HG02610 (cell line): ENCODE data around the gene WDFY4.

Experiments used
- ATAC-seq: cut with Tn5 transposase; IDR thresholded peaks from one replicate; pipeline ENCODE4 v1.9.1; 2021; ENCODE audit warnings: mild to moderate bottlenecking, moderate library complexity; ENCODE audit not compliant: unreplicated experiment

Gene WDFY4

DNA sequence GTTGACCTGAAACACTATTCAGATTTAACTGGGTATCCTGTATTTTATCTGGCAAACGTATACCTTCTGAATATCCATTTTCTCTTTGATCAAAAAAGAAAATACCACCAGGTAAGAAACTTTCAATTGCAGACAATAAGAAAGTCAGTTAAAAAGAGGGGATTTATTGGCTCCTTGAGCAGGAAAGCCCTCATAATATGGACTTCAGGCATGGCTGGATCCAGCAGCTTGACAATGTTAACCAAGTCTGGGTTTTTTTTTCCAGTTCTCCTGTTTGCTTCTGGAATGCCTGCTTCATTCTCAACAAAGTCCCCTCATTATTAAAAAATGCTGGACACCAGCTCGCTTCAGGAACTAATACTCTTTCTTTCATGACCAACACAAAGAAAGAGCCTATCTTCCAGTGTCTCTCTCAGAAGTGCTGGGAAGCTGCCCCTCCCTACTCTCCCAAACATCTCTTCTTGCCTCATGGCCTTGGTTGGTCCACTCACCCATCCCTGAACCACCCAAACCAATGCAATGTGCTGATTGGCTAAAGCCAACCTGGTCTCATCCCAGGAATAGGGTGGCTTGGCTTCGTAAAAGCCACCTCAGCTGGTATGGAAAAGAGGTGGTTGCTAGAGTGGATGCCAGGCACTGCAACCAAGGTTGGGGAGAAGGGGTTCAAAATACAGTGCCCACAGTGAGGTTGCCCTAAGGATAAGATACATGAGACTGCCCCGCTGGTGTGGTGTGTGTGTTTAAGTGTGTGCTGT is 30.6 kb upstream of the WDFY4 start:
- no peak for ATAC-seq

DNA sequence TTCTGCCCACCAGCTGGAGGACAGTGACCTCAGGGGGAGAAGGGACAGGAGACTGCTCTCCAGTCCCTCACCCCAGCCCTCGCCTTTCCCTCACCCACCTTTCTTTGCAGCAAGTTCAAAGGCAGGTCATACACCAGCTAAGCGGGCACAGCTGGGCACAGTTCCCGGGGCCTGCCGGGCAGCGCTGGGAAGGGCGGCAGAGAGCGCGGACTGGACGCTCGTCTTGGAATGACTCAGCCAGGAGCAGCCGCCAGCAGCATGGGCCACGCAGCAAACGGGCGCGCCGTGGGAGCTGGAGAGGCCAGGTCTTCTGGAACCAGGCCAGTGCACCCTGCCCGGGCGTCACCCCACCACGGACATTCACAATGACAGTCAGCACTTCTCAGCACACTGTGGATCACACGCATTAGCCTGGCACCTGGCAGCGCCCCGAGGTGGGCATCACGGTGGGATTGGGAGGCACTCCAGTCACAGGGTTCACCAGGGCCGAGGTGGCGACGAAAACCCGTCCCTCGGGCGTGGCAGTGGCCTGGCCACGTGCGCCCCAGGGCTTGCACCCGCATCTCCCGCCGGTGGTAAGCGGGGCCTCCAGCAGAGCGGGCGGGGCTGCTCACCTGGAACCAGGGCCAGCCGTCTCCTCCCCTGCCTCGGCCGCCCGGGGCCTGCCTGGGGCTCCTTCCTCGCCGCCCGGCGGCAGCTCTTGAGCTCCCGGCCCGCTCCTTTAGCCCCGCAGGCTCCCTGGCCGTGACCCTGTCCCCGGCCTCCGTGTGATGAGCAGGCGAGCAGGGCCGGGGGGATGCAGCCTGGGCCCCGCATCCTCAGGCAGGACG is 29.0 kb upstream of the WDFY4 start:
- ATAC-seq, result peak; percentile 22

DNA sequence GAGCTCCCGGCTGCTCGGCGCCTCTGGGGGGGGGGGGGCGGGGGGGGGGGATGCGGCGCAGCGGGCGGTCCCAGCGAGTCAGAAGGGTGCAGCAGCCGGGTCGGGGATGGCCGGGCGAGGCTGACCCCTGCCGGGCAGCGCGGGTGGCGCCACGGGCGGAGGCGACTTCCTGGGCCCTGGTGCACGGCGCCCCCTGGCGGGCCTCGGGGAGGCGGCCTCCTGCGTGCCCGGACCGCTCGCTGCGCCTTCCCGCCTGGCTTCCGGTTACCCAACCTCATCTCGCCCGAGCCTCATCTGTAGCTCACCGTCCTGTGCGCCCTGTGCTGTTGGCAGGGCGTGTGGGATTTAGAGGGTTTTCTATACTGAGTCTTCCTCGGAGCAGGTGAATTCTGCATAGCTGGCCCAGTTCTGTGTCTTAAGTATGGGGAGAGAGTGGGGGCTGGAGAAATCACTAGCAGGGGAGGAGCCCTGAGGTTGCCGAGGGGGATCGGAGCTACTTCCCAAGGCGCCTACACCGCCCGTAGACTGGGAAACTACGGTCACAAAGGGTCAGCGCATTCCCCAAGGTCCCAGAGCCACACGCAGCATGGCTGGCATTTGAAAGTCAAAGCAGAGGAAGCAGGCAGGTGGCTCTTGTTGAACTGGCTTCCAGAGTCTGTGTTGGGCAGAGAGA is 28.3 kb upstream of the WDFY4 start:
- ATAC-seq, result peak; percentile 89

- no peak for ATAC-seq
Observed at GRCh38 chr10:48656914-48657305, 27.8 kb upstream of the WDFY4 start.

- ATAC-seq, result no peak
Observed at GRCh38 chr10:48657416-48657815, 27.3 kb upstream of the WDFY4 start.

DNA sequence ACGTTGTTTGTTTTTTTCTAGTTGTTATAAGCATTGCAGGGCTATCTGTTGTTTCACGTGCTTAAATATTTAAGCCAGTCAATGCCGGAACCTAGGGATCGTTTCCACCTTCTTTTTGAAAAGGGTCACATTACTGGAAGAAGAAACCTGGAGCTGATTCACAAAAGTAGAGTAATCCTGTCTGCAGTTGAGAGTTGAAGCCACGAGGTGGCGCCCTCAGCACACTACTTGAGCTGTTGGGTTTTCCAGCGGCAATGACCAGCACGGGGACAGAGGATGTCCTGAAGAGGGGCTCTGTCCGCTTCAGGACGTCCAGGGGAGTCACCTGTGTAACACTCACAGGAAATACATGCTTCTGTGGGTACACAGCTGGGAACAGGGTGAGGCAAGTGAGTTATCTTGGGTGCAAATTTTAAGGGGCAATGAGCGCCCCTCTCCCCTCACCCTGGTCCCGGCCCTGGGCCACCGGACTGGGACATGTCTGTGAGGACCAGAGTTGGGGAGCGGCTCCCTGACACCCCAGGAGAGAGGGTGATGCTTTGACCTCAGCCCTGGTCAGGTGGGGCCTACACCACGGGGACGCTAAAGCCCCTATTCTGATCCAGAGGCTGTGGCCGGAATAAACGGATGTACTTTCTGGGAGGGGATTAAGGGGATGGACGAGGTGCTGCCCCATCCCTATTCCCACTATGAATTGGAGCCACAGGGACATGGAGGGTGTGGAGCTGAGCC is 26.3 kb upstream of the WDFY4 start:
- no peak for ATAC-seq

DNA sequence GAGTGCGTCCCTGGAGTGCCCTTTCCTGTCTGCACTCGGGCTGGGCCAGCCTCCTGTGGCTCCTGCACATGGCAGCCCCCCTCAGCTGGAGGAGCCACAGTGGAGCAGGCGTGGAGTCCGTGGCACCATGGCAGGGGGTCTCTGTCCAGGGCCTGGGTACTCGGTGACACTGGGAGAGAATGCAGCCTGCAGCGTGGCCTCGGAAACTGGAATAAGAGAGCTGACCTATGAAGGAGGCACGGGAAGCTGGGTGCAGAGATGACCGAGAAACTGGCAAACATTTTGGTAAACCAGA is 25.8 kb upstream of the WDFY4 start:
- ATAC-seq, result no peak

DNA sequence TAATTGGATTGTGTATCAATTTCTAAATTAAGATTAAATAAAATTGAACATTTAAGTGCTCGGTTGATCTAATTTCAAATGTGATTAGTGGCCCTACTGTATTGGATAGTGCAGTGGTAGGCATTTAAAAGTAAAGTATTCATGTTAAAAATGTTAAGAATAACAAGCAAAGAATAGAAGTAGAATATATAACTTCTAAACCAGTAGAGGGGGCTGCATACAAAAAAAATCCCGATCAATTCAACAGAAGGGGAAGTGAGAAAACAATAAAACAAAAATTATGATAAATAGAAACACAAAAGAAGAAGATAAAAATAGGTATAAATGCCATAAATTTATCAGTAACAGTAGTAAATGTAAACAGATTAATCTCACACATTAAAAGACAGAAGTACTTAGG is 24.9 kb upstream of the WDFY4 start:
- ATAC-seq, result no peak

DNA sequence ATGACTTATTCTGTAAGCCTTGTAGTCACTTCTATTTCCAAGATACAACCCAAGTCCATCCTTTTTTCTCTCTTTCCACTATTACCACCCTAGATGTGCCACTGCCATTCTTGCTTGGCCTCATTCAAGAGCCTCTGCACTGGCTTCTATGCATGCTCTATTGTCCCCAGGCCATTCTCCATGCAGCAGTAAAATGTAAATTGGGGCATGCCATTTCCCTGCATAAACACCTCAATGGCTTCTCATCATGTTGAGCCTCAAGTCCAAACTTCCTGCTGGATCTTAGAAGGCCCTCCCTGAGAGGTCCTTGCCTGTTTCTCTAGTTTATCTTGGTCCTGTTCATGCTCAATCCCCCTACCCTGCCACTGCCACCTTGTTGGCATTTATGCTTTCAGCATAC is 23.2 kb upstream of the WDFY4 start:
- ATAC-seq, result no peak

GRCh38 chr10:48667960-48668590 is 16.6 kb upstream of the WDFY4 start:
- ATAC-seq, result peak; percentile 40

GRCh38 chr10:48670978-48671913 is 13.4 kb upstream of the WDFY4 start:
- peak; percentile 67 for ATAC-seq

- peak; percentile 39 for ATAC-seq
Observed at GRCh38 chr10:48671914-48672595, 12.6 kb upstream of the WDFY4 start.

DNA sequence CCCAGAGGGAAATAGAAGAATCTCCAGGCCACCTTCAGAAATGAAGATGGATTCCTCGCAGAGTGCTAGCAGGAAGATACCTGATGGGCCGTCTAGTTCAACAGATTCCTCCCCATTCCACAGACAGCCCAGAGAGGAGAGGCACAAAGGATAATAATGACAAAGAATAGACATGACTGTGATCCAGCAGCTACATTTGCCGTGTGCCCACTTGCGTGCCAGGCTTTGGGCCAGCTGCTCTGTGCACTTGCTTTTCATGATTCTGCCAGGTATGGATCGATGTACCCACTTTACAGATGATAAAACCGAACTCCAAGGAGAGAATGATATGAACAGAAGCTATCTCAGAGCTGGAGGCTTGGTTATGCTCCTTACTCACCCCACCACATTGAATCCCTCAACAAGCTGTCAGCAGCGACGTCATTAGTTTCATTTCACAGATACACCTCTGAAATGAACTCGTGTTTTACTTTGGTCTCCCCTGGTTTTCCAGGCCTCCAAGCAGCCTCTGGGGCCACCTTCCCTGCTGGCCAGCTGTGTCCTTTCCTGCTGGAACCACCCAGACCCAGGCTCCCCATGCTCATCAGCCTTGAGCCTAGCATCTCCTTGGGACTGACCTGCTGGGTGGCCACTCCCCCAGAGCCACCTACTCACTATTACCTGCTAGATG is 11.9 kb upstream of the WDFY4 start:
- ATAC-seq, result peak; percentile 25

DNA sequence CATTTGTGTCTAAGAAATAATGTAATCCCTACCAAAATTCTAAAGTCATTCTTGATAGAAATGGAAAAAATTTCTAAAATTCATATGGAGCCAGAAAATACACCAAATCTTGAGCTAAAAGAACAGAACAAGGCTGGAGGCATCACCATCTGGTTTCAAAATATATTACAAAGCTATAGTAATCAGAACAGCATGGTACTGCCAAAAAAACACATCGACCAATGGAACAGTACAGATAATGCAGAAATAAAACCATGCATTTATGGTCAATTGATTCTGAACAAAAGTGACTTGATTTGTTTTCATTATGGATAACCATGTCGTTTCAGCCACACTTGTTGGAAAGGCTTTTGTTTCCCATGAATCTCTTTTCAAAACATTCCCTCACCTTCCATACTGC is 7.0 kb upstream of the WDFY4 start:
- no peak for ATAC-seq

DNA sequence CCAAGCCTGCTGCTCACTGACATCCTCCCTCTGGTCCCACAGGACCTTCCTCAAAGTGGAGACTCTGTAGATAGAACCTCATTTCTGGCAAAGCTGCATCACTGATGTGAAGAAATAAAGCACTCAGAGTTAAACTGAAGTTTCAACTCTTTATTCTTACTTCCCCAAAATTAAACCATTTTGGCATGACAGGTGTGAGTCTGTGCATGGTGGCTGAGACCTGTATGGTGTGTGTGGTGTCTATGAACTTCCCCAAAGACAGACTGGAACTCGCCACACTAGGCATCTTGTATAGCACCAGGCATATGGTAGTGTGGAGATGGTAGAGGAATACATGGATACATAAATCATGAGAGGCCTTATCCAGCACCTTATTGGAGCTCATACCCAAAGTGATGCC is 6.6 kb upstream of the WDFY4 start:
- ATAC-seq, result peak; percentile 64

DNA sequence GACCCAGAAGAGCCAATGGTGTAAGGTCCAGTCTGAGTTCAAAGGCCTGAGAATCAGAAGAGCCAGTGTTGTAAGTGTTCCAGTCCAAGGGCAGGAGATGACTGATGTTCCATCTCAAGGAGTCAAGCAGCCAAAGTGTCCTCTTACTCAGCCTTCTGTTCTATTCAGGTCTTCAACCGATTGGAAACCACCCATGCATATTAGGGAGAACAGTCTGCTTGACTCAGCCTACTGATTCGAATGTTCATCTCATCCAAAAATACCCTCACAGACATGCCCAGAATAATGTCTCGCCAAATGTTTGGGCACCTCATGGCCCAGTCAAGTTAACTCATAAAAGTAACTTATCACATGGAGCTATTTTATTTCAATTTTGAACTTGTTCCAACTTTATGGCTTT is 2.9 kb upstream of the WDFY4 start:
- peak; percentile 37 for ATAC-seq

DNA sequence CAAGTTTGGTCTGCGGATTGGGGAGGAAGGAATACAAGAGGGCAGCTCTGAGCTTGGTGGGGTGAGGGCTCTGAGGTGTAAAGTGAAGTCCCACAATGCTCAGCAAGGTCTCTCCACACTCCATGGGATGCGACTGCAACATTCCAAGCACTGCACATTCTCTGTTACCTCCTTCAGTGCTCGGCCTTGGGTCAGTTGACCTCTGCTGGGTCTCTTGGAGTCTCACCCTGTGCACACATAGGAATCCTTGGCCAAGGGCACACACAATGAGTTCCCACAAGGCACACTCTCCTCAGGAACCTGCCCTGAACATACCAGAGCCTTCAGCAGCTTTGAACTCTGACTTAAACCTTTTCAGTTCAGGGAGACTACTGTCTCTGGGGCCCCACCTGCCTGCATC is 2.4 kb upstream of the WDFY4 start:
- ATAC-seq, result no peak

GRCh38 chr10:48683424-48683823 is 1.2 kb upstream of the WDFY4 start:
- ATAC-seq, result no peak

DNA sequence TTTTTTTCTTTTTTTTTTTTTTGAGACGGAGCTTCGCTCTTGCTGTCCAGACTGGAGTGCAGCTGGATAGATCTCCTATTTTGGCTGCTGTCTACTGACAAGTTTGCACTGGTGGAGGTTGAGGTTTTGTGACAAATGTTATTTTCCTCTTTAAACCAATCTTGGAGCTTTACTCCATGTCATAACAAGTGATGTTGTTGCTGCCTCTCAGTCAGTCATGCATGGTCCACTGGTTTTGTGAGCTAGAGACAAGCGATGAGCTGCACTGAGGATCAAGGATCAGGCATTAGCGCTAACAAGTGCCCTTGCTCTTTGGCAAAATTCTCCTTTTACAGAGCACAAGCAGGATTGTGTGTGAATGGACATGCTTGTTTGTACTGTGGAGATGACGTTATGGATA is 805 bp upstream of the WDFY4 start:
- ATAC-seq, result peak; percentile 22
